ENCODE results near the gene TCAIM. TPM values are rescaled to one million over a fixed set of nuclear protein-coding genes. Genes with fewer than 3 reads are reported as not detected.
"Not testable (repeated sequence)": the region's sequence is repeated elsewhere in the genome, so short reads cannot be mapped to it uniquely, and the experiment has no call there.

The TCAIM gene
- total RNA-seq, 1 donor from 2014 or later: 17.5 TPM

GRCh38 chr3:44353355-44353924 lies 14.9 kb downstream of the TCAIM start:
- intact Hi-C loops (cut with micrococcal nuclease): no loop called here
- no peaks in the 10 kb centered on the region for H3K9me3 Mint-ChIP-seq
- no peak overlapping the region for H3K27ac Mint-ChIP-seq
- H3K27me3 Mint-ChIP-seq (ENCODE audit: low read depth): no peaks in the 10 kb centered on the region
- H3K4me1 Mint-ChIP-seq (ENCODE audit: low read depth): peaks cover 2% of the 10 kb centered on the region
- no peak for DNase-seq (ENCODE audit: low spot score)
- H3K36me3 Mint-ChIP-seq (ENCODE audit: low read depth): peaks cover 32% of the 10 kb centered on the region
- H3K4me3 Mint-ChIP-seq (ENCODE audit: low read depth): no peak overlapping the region

- Mint-ChIP-seq H3K36me3 (ENCODE audit: low read depth) (peaks cover 36% of the 10 kb centered on the region), H3K27ac (no peak overlapping the region), H3K4me1 (ENCODE audit: low read depth) (peaks cover 2% of the 10 kb centered on the region), H3K27me3 (ENCODE audit: low read depth) (no peaks in the 10 kb centered on the region), H3K4me3 (ENCODE audit: low read depth) (no peak overlapping the region), H3K9me3 (no peaks in the 10 kb centered on the region)
- intact Hi-C loops (cut with micrococcal nuclease): no loop called here
- DNase-seq (ENCODE audit: low spot score): no peak
Observed at GRCh38 chr3:44355362-44356033, 16.9 kb downstream of the TCAIM start.

GRCh38 chr3:44359146-44359751 lies 20.7 kb downstream of the TCAIM start:
- no peaks in the 10 kb centered on the region for H3K9me3 Mint-ChIP-seq
- H3K4me1 Mint-ChIP-seq (ENCODE audit: low read depth): no peaks in the 10 kb centered on the region
- H3K36me3 Mint-ChIP-seq (ENCODE audit: low read depth): peaks cover 22% of the 10 kb centered on the region
- intact Hi-C loops (cut with micrococcal nuclease): no loop called here
- DNase-seq (ENCODE audit: low spot score): no peak
- no peaks in the 10 kb centered on the region for H3K27me3 Mint-ChIP-seq (ENCODE audit: low read depth)
- H3K4me3 Mint-ChIP-seq (ENCODE audit: low read depth): no peak overlapping the region
- no peak overlapping the region for H3K27ac Mint-ChIP-seq

- Mint-ChIP-seq H3K27ac (no peak overlapping the region), H3K4me1 (ENCODE audit: low read depth) (no peaks in the 10 kb centered on the region), H3K9me3 (no peaks in the 10 kb centered on the region), H3K27me3 (ENCODE audit: low read depth) (no peaks in the 10 kb centered on the region), H3K4me3 (ENCODE audit: low read depth) (no peak overlapping the region), H3K36me3 (ENCODE audit: low read depth) (peaks cover 17% of the 10 kb centered on the region)
- no peak for DNase-seq (ENCODE audit: low spot score)
- intact Hi-C loops (cut with micrococcal nuclease): no loop called here
Observed at GRCh38 chr3:44363591-44363990, 25.0 kb downstream of the TCAIM start.

GRCh38 chr3:44365952-44366351 lies 27.4 kb downstream of the TCAIM start:
- H3K9me3 Mint-ChIP-seq: no peaks in the 10 kb centered on the region
- no peak overlapping the region for H3K4me3 Mint-ChIP-seq (ENCODE audit: low read depth)
- intact Hi-C loops (cut with micrococcal nuclease): no loop called here
- DNase-seq (ENCODE audit: low spot score): no peak
- no peak overlapping the region for H3K27ac Mint-ChIP-seq
- no peaks in the 10 kb centered on the region for H3K4me1 Mint-ChIP-seq (ENCODE audit: low read depth)
- no peaks in the 10 kb centered on the region for H3K27me3 Mint-ChIP-seq (ENCODE audit: low read depth)
- H3K36me3 Mint-ChIP-seq (ENCODE audit: low read depth): peaks cover 12% of the 10 kb centered on the region

- intact Hi-C loops (cut with micrococcal nuclease): no loop called here
- no peak overlapping the region for H3K27ac Mint-ChIP-seq
- H3K36me3 Mint-ChIP-seq (ENCODE audit: low read depth): peaks cover 29% of the 10 kb centered on the region
- H3K27me3 Mint-ChIP-seq (ENCODE audit: low read depth): no peaks in the 10 kb centered on the region
- H3K4me1 Mint-ChIP-seq (ENCODE audit: low read depth): no peaks in the 10 kb centered on the region
- no peak for DNase-seq (ENCODE audit: low spot score)
- H3K4me3 Mint-ChIP-seq (ENCODE audit: low read depth): no peak overlapping the region
- peaks cover 37% of the 10 kb centered on the region for H3K9me3 Mint-ChIP-seq
Observed at GRCh38 chr3:44375450-44375849, 36.9 kb downstream of the TCAIM start.

GRCh38 chr3:44387404-44387803 lies 48.8 kb downstream of the TCAIM start:
- intact Hi-C loops (cut with micrococcal nuclease): no loop called here
- H3K9me3 Mint-ChIP-seq: peaks cover 22% of the 10 kb centered on the region

GRCh38 chr3:44392489-44392888 lies 53.9 kb downstream of the TCAIM start:
- Mint-ChIP-seq H3K27ac (no peak overlapping the region), H3K9me3 (peaks cover 10% of the 10 kb centered on the region), H3K27me3 (ENCODE audit: low read depth) (no peaks in the 10 kb centered on the region), H3K36me3 (ENCODE audit: low read depth) (peaks cover 6% of the 10 kb centered on the region), H3K4me3 (ENCODE audit: low read depth) (no peak overlapping the region), H3K4me1 (ENCODE audit: low read depth) (peaks cover 2% of the 10 kb centered on the region)
- intact Hi-C loops (cut with micrococcal nuclease): no loop called here
- DNase-seq (ENCODE audit: low spot score): no peak

More at GRCh38 chr3:44387404-44387803, 48.8 kb downstream of the TCAIM start:
- H3K27ac Mint-ChIP-seq: no peak overlapping the region
- H3K36me3 Mint-ChIP-seq (ENCODE audit: low read depth): peaks cover 6% of the 10 kb centered on the region
- H3K27me3 Mint-ChIP-seq (ENCODE audit: low read depth): no peaks in the 10 kb centered on the region
- H3K4me1 Mint-ChIP-seq (ENCODE audit: low read depth): peaks cover 2% of the 10 kb centered on the region
- DNase-seq (ENCODE audit: low spot score): no peak
- H3K4me3 Mint-ChIP-seq (ENCODE audit: low read depth): no peak overlapping the region

- Mint-ChIP-seq H3K4me1 (ENCODE audit: low read depth) (peaks cover 2% of the 10 kb centered on the region), H3K36me3 (ENCODE audit: low read depth) (peaks cover 5% of the 10 kb centered on the region), H3K27ac (no peak overlapping the region), H3K4me3 (ENCODE audit: low read depth) (no peak overlapping the region), H3K27me3 (ENCODE audit: low read depth) (no peaks in the 10 kb centered on the region), H3K9me3 (peaks cover 3% of the 10 kb centered on the region)
- no peak for DNase-seq (ENCODE audit: low spot score)
- intact Hi-C loops (cut with micrococcal nuclease): no loop called here
Observed at GRCh38 chr3:44395714-44396113, 57.1 kb downstream of the TCAIM start.

- no peaks in the 10 kb centered on the region for H3K27me3 Mint-ChIP-seq (ENCODE audit: low read depth)
- H3K9me3 Mint-ChIP-seq: peaks cover 3% of the 10 kb centered on the region
- H3K27ac Mint-ChIP-seq: no peak overlapping the region
- peaks cover 3% of the 10 kb centered on the region for H3K36me3 Mint-ChIP-seq (ENCODE audit: low read depth)
- intact Hi-C loops (cut with micrococcal nuclease): no loop called here
- peaks cover under 1% of the 10 kb centered on the region for H3K4me1 Mint-ChIP-seq (ENCODE audit: low read depth)
- no peak for DNase-seq (ENCODE audit: low spot score)
- H3K4me3 Mint-ChIP-seq (ENCODE audit: low read depth): no peak overlapping the region
Observed at GRCh38 chr3:44396200-44397171, 57.9 kb downstream of the TCAIM start.

GRCh38 chr3:44398271-44398670 lies 59.7 kb downstream of the TCAIM start:
- H3K36me3 Mint-ChIP-seq (ENCODE audit: low read depth); H3K27me3 Mint-ChIP-seq (ENCODE audit: low read depth); H3K27ac Mint-ChIP-seq; H3K4me3 Mint-ChIP-seq (ENCODE audit: low read depth); H3K4me1 Mint-ChIP-seq (ENCODE audit: low read depth); intact Hi-C loops (cut with micrococcal nuclease); H3K9me3 Mint-ChIP-seq; DNase-seq (ENCODE audit: low spot score): not testable (repeated sequence)

- Mint-ChIP-seq H3K9me3 (no peaks in the 10 kb centered on the region), H3K27me3 (ENCODE audit: low read depth) (no peaks in the 10 kb centered on the region), H3K4me1 (ENCODE audit: low read depth) (no peaks in the 10 kb centered on the region), H3K36me3 (ENCODE audit: low read depth) (peaks cover 3% of the 10 kb centered on the region), H3K27ac (no peak overlapping the region), H3K4me3 (ENCODE audit: low read depth) (no peak overlapping the region)
- intact Hi-C loops (cut with micrococcal nuclease): no loop called here
- DNase-seq (ENCODE audit: low spot score): no peak
Observed at GRCh38 chr3:44398853-44399252, 60.3 kb downstream of the TCAIM start.

Measured in activated T-helper 2 cell treated with anti-CD3 and anti-CD28 coated beads, Interferon-gamma antibody, Interleukin-2, Interleukin-4, amounts not matched to agents 10 μg/mL and 5 μg/mL and 100 μg/mL, durations not matched to agents 14 hours and 24 hours and 36 hours (primary cell).